ENCODE measurements around the gene SHISAL1.

Gene SHISAL1

DNA sequence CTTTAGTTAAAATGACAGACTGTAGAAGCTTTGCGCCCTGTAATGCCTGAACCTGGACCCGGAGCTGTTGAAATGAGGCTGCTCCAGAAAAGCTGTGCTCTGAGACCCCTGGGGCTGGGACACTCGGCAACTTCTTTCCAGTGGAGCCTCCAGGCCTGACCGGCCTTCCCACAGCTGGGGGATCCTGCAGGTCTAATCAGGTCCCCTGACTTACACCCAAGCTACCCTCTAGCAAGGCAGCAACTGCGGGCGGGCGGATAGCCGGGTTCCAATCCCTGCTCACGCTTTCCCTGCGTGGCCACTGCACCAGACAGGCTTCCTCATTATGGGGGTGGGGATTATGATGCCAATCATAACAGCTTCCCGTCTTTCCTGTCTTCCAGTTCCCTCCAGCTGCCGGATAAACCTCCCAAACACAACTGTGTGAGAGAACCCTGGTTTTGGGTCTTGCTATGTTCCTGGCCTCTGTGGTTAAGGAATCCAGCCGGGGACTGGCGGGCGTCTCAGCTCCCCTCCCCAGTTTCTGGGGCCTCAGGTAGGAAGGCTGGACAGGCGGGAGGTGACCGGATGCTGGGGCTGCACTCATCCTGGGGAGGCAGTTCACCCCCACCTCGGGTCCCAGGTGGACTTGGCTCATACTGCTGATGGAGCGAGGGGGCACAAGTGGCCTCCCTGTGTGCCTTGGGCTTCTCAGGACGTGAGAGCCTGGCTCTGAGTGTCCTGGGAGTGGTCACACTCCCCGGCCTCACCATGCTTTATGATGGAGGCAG, 93.5 kb downstream of the SHISAL1 start:
- no peak for DNase-seq (ENCODE audit: low spot score)
- no peak overlapping the region for H3K4me3 ChIP-seq
- TF ChIP-seq, protein P1, sequence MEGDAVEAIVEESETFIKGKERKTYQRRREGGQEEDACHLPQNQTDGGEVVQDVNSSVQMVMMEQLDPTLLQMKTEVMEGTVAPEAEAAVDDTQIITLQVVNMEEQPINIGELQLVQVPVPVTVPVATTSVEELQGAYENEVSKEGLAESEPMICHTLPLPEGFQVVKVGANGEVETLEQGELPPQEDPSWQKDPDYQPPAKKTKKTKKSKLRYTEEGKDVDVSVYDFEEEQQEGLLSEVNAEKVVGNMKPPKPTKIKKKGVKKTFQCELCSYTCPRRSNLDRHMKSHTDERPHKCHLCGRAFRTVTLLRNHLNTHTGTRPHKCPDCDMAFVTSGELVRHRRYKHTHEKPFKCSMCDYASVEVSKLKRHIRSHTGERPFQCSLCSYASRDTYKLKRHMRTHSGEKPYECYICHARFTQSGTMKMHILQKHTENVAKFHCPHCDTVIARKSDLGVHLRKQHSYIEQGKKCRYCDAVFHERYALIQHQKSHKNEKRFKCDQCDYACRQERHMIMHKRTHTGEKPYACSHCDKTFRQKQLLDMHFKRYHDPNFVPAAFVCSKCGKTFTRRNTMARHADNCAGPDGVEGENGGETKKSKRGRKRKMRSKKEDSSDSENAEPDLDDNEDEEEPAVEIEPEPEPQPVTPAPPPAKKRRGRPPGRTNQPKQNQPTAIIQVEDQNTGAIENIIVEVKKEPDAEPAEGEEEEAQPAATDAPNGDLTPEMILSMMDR (IDR thresholded peaks at IDR 0.05): no peak
- H3K27ac ChIP-seq: no peak overlapping the region

DNA sequence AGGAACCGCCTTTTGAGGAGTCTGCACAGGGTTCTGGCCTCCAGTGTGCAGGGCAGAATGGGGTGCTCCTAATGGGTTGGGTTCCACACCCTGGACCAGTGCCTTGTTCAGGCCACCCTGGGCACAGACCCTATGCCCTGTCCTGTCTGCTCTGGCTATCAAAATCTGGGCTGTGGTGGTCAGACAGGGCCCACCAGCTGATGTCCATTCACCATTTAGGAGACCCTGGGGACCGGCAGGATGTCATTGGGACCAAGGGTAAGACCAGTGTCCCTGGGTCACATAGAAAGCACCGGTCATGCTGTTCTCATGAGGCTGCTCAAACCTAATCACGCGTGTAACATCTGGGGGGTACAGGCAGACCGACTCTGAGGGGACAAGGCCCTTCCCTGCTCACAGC, 94.7 kb downstream of the SHISAL1 start:
- TF ChIP-seq, protein P1 (IDR thresholded peaks at IDR 0.05): no peak
- H3K27ac ChIP-seq: no peak overlapping the region
- no peak for DNase-seq (ENCODE audit: low spot score)
- H3K4me3 ChIP-seq: no peak overlapping the region

DNA sequence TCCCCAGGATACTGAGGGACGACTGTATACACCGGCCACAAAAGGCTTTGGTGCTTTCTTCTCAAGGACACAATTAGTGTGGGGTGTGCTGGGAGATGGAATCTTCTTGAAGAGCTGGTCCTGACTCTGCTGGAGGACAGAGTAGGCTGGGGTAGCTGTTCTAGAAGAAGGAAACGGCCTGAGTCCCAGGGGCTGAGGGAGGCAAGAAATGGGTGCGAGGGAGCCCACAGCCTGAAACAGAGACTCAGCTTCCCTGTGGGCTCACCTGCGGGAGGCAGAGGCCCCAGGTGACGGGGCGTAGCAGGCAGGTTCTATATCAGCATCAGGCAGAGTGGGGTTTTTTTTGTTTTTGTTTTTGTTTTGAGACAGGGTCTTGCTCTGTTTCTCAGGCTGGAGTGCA, 95.4 kb downstream of the SHISAL1 start:
- no peak overlapping the region for H3K27ac ChIP-seq
- TF ChIP-seq, protein P1 (IDR thresholded peaks at IDR 0.05): no peak
- no peak overlapping the region for H3K4me3 ChIP-seq
- DNase-seq (ENCODE audit: low spot score): no peak

DNA sequence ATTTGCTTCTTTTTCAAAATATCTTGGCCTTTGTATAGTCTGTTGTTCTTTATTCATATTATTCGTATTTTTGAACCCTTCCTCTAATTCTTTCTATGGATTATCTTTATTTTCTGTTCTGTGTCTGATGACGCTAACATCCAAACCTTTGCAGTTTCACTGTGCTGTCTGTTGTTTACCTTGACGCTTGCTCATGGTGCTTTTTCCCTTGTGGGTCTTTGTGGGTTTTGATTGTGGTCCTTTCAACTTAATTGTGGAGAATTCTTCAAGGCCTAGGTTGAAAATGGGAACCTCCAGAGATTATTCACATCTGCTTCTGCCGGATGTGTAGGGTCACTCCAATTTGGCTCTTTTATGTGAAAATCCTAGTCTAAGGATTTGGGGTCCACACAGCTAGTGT, 97.5 kb downstream of the SHISAL1 start:
- no peak overlapping the region for H3K4me3 ChIP-seq
- TF ChIP-seq, protein P1 (IDR thresholded peaks at IDR 0.05): no peak
- DNase-seq (ENCODE audit: low spot score): no peak
- H3K27ac ChIP-seq: no peak overlapping the region

DNA sequence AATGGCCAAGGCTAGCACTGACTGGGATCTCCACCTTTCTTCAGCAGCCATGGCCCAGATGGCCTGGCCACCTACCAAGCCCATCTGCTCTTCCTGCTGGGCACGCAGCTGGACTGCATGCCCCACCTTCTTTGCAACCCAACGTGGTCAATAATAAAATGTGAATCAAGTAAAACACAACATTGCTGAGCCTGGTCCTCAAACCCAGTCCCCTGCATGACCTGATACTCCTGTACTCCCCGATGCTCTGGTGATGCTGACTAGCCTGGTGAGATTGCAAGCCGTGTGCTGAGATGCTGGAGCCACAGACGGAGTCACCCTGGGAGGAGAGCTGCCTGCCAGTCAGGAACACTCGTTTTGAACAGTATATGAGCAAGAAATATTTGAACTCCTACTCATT, 98.0 kb downstream of the SHISAL1 start:
- TF ChIP-seq, protein P1 (IDR thresholded peaks at IDR 0.05): no peak
- Histone ChIP-seq H3K4me3 (no peak overlapping the region), H3K27ac (no peak overlapping the region)
- no peak for DNase-seq (ENCODE audit: low spot score)

DNA sequence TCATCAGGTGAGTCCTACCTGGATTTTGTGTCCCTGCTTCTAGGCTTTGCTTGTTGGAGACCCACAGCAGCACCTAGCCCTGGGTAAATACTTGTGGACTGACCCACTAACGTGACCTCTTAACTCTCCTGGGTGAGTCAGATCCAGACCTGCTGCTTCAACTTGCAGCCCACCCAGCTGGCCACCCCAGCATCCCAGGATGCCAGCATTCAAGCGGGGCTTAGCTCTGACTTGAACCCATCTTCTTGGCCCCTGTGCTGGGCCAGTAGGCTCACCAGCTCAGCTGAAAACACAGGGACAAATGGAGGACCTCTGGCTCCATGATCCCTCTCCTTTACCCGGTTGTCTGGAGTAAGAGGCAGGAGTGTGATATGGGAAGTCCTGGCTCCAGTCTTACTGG, 98.6 kb downstream of the SHISAL1 start:
- Histone ChIP-seq H3K4me3 (no peak overlapping the region), H3K27ac (no peak overlapping the region)
- TF ChIP-seq, protein P1 (IDR thresholded peaks at IDR 0.05): no peak
- no peak for DNase-seq (ENCODE audit: low spot score)

DNA sequence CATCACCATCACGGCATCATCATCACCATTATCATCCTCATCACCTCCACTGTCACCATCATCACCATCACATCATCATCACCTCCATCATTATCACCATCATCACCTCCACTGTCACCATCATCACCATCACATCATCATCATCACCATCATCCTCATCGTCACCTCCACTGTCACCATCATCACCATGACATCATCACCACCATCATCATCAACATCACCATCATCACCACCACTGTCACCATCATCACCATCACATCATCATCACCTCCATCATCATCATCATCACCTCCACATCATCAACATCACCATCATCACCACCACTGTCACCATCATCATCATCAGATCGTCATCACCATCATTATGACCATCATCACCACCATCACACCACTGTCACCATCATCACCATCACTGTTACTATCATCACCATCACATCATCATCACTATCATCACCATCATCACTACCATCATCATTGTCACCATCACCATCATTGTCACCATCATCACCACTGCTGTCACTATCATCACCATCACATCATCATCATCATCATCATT, 99.2 kb downstream of the SHISAL1 start:
- no peak for DNase-seq (ENCODE audit: low spot score)
- no peak overlapping the region for H3K4me3 ChIP-seq
- TF ChIP-seq, protein P1 (IDR thresholded peaks at IDR 0.05): no peak
- H3K27ac ChIP-seq: no peak overlapping the region
